ENCODE results near the gene HAPSTR1. TPM values are rescaled to one million over a fixed set of nuclear protein-coding genes. Genes with fewer than 3 reads are reported as not detected.

Gene HAPSTR1
- total RNA-seq, 6 experiments from 2014 or later: 23.6 to 34.8 (median 28.3) TPM

GRCh38 chr16:9068886-9069285, 22.6 kb upstream of the HAPSTR1 start:
- Histone ChIP-seq H3K4me3 (no peak overlapping the region), H3K36me3 (no peaks in the 10 kb centered on the region), H3K9me3 (no peaks in the 10 kb centered on the region), H3K27me3 (no peaks in the 10 kb centered on the region), H3K27ac (no peak overlapping the region), H3K4me1 (no peaks in the 10 kb centered on the region)
- DNase-seq: no peak
- 89% methylated on average over 2 of the region's 2 CpGs for WGBS (ENCODE audit: insufficient coverage, low coverage, low lambda C conversion rate, missing lambda C conversion rate)
- intact Hi-C loops (cut with DNase I): no loop called here
- ATAC-seq: no peak
- TF ChIP-seq, protein P1, sequence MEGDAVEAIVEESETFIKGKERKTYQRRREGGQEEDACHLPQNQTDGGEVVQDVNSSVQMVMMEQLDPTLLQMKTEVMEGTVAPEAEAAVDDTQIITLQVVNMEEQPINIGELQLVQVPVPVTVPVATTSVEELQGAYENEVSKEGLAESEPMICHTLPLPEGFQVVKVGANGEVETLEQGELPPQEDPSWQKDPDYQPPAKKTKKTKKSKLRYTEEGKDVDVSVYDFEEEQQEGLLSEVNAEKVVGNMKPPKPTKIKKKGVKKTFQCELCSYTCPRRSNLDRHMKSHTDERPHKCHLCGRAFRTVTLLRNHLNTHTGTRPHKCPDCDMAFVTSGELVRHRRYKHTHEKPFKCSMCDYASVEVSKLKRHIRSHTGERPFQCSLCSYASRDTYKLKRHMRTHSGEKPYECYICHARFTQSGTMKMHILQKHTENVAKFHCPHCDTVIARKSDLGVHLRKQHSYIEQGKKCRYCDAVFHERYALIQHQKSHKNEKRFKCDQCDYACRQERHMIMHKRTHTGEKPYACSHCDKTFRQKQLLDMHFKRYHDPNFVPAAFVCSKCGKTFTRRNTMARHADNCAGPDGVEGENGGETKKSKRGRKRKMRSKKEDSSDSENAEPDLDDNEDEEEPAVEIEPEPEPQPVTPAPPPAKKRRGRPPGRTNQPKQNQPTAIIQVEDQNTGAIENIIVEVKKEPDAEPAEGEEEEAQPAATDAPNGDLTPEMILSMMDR (IDR thresholded peaks at IDR 0.05): no peak
- TF ChIP-seq POLR2A (IDR thresholded peaks at IDR 0.05): no peak

DNA sequence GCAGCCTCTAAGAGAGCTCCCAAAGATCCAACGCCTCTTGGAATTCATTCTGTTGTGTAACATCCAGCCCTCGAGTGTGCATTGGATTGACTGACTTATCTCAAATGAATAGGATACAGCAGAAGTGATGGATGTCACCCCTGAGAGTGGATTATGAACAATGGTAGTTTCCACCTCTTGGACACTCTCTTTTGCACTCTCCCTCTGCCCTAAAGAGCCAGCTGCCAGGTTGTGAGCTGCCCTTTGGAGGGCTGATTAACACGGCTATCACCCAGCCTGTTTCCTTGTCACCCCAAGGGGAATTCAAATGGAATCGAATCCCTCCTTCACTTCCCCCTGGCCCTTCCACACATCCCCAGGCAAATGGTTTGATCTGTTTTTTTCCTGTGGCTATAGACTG, 21.2 kb upstream of the HAPSTR1 start:
- no peaks in the 10 kb centered on the region for H3K36me3 ChIP-seq
- no peak for TF ChIP-seq POLR2A (IDR thresholded peaks at IDR 0.05)
- TF ChIP-seq, protein P1 (IDR thresholded peaks at IDR 0.05): no peak
- H3K27ac ChIP-seq: no peak overlapping the region
- H3K4me3 ChIP-seq: no peak overlapping the region
- WGBS (ENCODE audit: insufficient coverage, low coverage, low lambda C conversion rate, missing lambda C conversion rate): 69% methylated on average over 2 of the region's 4 CpGs
- H3K4me1 ChIP-seq: no peaks in the 10 kb centered on the region
- intact Hi-C loops (cut with DNase I): no loop called here
- H3K27me3 ChIP-seq: no peaks in the 10 kb centered on the region
- ATAC-seq: no peak
- no peak for DNase-seq
- H3K9me3 ChIP-seq: no peaks in the 10 kb centered on the region

DNA sequence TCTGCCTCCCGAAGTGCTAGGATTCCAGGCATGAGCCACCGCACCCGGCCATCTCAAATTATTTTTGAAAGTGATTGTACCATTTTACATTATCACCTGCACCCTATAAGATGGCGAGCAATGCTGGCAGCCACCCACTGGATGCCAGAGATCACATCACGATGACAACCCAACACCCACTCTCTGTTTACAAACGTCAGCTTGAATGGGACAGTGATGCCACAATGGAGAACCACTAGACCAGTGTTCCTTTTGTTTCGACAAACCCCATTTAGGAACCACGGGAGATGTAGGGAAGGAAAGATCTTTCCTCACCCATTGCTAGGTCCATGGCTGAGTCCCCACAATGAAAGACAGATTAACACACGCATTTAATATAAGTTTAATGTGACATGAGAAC, 20.1 kb upstream of the HAPSTR1 start:
- 68% methylated on average over 8 of the region's 9 CpGs for WGBS (ENCODE audit: insufficient coverage, low coverage, low lambda C conversion rate, missing lambda C conversion rate)
- H3K4me3 ChIP-seq: no peak overlapping the region
- no peaks in the 10 kb centered on the region for H3K36me3 ChIP-seq
- no peaks in the 10 kb centered on the region for H3K27me3 ChIP-seq
- DNase-seq: no peak
- intact Hi-C loops (cut with DNase I): no loop called here
- TF ChIP-seq POLR2A (IDR thresholded peaks at IDR 0.05): no peak
- TF ChIP-seq, protein P1 (IDR thresholded peaks at IDR 0.05): no peak
- ATAC-seq: no peak
- H3K27ac ChIP-seq: no peak overlapping the region
- no peaks in the 10 kb centered on the region for H3K4me1 ChIP-seq
- no peaks in the 10 kb centered on the region for H3K9me3 ChIP-seq

GRCh38 chr16:9072806-9073341, 18.6 kb upstream of the HAPSTR1 start:
- Histone ChIP-seq H3K4me3 (no peak overlapping the region), H3K27me3 (no peaks in the 10 kb centered on the region), H3K36me3 (no peaks in the 10 kb centered on the region), H3K4me1 (no peaks in the 10 kb centered on the region), H3K27ac (no peak overlapping the region), H3K9me3 (no peaks in the 10 kb centered on the region)
- 54% methylated on average over 6 of the region's 6 CpGs for WGBS (ENCODE audit: insufficient coverage, low coverage, low lambda C conversion rate, missing lambda C conversion rate)
- ATAC-seq (no peak), DNase-seq (no peak)
- TF ChIP-seq, protein P1 (IDR thresholded peaks at IDR 0.05): no peak
- TF ChIP-seq POLR2A (IDR thresholded peaks at IDR 0.05): no peak
- intact Hi-C loops (cut with DNase I): no loop called here

Measured in right lobe of liver (tissue), 6 donors.